ENCODE measurements around the gene UBQLN4. TPM values are rescaled to one million over a fixed set of nuclear protein-coding genes. Genes with fewer than 3 reads are reported as not detected.

UBQLN4 gene
- total and polyA plus RNA-seq, 9 of the 15 experiments (the other 6 are each of a cell fraction or from before 2014, with no cell fraction given) = 13.5 to 65.5 (median 37.0) TPM

- Histone ChIP-seq H3K79me2 (ENCODE audit: control insufficient read depth, insufficient read depth, low read length) (no peaks in the 10 kb centered on the region), H3K4me1 (replicated peaks in 1 of 2; ENCODE audit: control insufficient read depth in 2 of 2, insufficient read depth in 2 of 2, low read length in 2 of 2) (no peaks in the 10 kb centered on the region; a peak in 1 of 5 replicates), H3K36me3 (ENCODE audit: control insufficient read depth, insufficient read depth, low read length) (peaks cover 20% of the 10 kb centered on the region; the same call in 1 of the 3 replicates), H2AFZ (ENCODE audit: low read depth, low read length) (no peak overlapping the region), H3K9me1 (ENCODE audit: control insufficient read depth, insufficient read depth, low read length) (no peaks in the 10 kb centered on the region), H3K9ac (ENCODE audit: insufficient read depth in 1 of 2, low read depth in 2 of 2, low read length in 2 of 2) (no peak overlapping the region), H3K27me3 (ENCODE audit: control insufficient read depth in 2 of 2, insufficient read depth in 2 of 2, low read length in 2 of 2) (no peaks in the 10 kb centered on the region), H4K20me1 (replicated peaks; ENCODE audit: control insufficient read depth, insufficient read depth, low read length) (no peaks in the 10 kb centered on the region), H3K4me2 (ENCODE audit: insufficient read depth, low read length) (no peak overlapping the region), H3K4me3 (no peak overlapping the region), H3K9me3 (replicated peaks; ENCODE audit: control insufficient read depth, insufficient read depth, low read depth, low read length) (no peaks in the 10 kb centered on the region), H3K27ac (ENCODE audit: extremely low read depth, low read depth, low read length) (no peak overlapping the region)
- intact Hi-C loops (cut with micrococcal nuclease) = no loop called here
- ChIA-PET POLR2A (interaction anchor here (1.7 to 1.8 kb wide), 2 partner anchors 9 to 12 kb away, joined by 4 to 6 read pairs; partner anchors contain the start of gene SSR2), CTCF (ENCODE audit: low intra/inter-chr PET ratio) (no interaction called here)
- 51% methylated on average over 6 of the region's 6 CpGs for WGBS (ENCODE audit: insufficient coverage, low coverage, missing lambda C conversion rate)
- TF ChIP-seq ZBTB9 (CRISPR knock-in tag; IDR thresholded peaks at IDR 0.05) (no peak), BRF1 (IDR thresholded peaks at IDR 0.05; ENCODE audit: borderline replicate concordance, extremely low read depth, insufficient read length) (no peak), ZNF431 (CRISPR knock-in tag; IDR thresholded peaks at IDR 0.05) (no peak), PHB (CRISPR knock-in tag; IDR thresholded peaks at IDR 0.05) (no peak), EP300 (IDR thresholded peaks at IDR 0.05; ENCODE audit: low read length) (no peak), IRF1 (CRISPR knock-in tag; IDR thresholded peaks at IDR 0.05; ENCODE audit: borderline replicate concordance) (no peak), ZNF140 (CRISPR knock-in tag; IDR thresholded peaks at IDR 0.05) (no peak), LCOR (CRISPR knock-in tag; IDR thresholded peaks at IDR 0.05) (no peak), HNRNPUL1 (IDR thresholded peaks at IDR 0.05; ENCODE audit: low read length) (no peak), FOS (IDR thresholded peaks at IDR 0.05; ENCODE audit: extremely low read depth, insufficient read length) (no peak), ZNF589 (CRISPR knock-in tag; IDR thresholded peaks at IDR 0.05; ENCODE audit: low read depth) (no peak), ELK3 (CRISPR knock-in tag; IDR thresholded peaks at IDR 0.05) (no peak), GTF2F1 (IDR thresholded peaks at IDR 0.05; ENCODE audit: low read depth, low read length) (no peak), ZNF197 (CRISPR knock-in tag; IDR thresholded peaks at IDR 0.05; ENCODE audit: low read depth) (no peak), FOXO4 (CRISPR knock-in tag; IDR thresholded peaks at IDR 0.05) (no peak)
- peak; percentile 55 for ATAC-seq
- no peak for FAIRE-seq
- DNase-seq (ENCODE audit: extremely low read depth in 1 of 4, low spot score in 3 of 4) = no peak
- in situ Hi-C loops (cut with MboI) = no loop called here
- no TSS peak for BruUV-seq (replicated peaks)
These were observed 20.6 kb downstream of the UBQLN4 start for GRCh38 chr1:156033011-156033410.
